ENCODE data around the gene FBXO42. TPM values are rescaled to one million over a fixed set of nuclear protein-coding genes. Genes with fewer than 3 reads are reported as not detected.

FBXO42 gene
- total and polyA plus RNA-seq, 9 of the 15 experiments (the other 6 are each of a cell fraction or from before 2014, with no cell fraction given): 7.2 to 24.8 (median 17.4) TPM

- TF ChIP-seq, protein P1, sequence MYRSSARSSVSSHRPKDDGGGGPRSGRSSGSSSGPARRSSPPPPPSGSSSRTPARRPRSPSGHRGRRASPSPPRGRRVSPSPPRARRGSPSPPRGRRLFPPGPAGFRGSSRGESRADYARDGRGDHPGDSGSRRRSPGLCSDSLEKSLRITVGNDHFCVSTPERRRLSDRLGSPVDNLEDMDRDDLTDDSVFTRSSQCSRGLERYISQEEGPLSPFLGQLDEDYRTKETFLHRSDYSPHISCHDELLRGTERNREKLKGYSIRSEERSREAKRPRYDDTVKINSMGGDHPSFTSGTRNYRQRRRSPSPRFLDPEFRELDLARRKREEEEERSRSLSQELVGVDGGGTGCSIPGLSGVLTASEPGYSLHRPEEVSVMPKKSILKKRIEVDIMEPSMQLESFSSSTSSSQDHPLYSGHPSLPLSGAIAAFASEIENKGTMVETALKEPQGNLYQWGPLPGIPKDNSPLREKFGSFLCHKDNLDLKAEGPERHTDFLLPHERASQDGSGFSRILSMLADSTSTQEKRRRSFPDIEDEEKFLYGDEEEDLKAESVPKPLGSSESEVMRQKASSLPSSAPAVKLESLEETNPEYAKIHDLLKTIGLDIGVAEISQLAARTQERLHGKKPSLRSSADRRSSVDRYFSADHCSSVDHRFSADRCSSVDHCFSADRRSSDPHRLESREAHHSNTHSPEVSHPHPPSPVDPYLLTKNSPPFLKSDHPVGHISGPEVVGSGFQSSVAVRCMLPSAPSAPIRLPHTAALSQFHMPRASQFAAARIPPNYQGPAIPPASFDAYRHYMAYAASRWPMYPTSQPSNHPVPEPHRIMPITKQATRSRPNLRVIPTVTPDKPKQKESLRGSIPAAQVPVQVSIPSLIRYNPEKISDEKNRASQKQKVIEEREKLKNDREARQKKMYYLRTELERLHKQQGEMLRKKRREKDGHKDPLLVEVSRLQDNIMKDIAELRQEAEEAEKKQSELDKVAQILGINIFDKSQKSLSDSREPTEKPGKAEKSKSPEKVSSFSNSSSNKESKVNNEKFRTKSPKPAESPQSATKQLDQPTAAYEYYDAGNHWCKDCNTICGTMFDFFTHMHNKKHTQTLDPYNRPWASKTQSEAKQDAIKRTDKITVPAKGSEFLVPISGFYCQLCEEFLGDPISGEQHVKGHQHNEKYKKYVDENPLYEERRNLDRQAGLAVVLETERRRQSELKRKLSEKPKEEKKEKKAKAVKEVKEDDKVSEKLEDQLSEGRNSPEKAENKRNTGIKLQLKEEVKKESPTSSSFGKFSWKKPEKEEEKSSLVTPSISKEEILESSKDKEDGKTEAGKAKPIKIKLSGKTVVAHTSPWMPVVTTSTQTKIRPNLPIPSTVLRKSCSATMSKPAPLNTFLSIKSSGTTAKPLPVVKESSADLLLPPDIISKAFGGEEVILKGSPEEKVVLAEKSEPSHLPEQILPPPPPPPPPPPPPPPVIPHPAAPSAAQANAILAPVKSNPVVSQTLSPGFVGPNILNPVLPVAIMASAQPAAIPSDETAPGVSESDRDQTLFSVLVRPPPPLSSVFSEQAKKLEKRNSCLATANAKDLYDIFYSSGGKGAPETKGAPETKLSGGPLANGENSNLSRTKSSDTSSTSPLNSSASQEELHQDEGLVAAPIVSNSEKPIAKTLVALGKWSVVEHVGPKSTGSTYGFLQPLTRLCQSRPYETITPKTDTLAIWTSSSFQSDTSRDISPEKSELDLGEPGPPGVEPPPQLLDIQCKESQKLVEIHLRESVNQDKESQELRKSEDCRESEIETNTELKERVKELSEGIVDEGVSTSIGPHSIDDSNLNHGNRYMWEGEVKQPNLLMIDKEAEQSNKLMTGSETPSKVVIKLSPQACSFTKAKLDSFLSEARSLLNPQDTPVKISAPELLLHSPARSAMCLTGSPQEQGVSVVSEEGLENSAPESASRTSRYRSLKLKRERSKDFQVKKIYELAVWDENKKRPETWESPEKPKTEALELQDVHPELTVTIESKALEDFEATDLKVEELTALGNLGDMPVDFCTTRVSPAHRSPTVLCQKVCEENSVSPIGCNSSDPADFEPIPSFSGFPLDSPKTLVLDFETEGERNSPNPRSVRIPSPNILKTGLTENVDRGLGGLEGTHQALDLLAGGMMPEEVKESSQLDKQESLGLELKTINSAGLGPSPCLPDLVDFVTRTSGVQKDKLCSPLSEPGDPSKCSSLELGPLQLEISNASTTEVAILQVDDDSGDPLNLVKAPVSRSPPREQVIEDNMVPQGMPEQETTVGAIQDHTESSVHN (IDR thresholded peaks at IDR 0.05; ENCODE audit: borderline replicate concordance in 1 of 2, low read depth in 1 of 2): no peak
- no peak for TF ChIP-seq ZBTB1 (CRISPR knock-in tag; IDR thresholded peaks at IDR 0.05; ENCODE audit: borderline replicate concordance, low read depth)
- TF ChIP-seq E2F8 (IDR thresholded peaks at IDR 0.05; ENCODE audit: low read depth, partially characterized antibody): no peak
- no peak for TF ChIP-seq ZC3H4 (CRISPR knock-in tag; IDR thresholded peaks at IDR 0.05; ENCODE audit: borderline replicate concordance)
- TF ChIP-seq, protein P2, sequence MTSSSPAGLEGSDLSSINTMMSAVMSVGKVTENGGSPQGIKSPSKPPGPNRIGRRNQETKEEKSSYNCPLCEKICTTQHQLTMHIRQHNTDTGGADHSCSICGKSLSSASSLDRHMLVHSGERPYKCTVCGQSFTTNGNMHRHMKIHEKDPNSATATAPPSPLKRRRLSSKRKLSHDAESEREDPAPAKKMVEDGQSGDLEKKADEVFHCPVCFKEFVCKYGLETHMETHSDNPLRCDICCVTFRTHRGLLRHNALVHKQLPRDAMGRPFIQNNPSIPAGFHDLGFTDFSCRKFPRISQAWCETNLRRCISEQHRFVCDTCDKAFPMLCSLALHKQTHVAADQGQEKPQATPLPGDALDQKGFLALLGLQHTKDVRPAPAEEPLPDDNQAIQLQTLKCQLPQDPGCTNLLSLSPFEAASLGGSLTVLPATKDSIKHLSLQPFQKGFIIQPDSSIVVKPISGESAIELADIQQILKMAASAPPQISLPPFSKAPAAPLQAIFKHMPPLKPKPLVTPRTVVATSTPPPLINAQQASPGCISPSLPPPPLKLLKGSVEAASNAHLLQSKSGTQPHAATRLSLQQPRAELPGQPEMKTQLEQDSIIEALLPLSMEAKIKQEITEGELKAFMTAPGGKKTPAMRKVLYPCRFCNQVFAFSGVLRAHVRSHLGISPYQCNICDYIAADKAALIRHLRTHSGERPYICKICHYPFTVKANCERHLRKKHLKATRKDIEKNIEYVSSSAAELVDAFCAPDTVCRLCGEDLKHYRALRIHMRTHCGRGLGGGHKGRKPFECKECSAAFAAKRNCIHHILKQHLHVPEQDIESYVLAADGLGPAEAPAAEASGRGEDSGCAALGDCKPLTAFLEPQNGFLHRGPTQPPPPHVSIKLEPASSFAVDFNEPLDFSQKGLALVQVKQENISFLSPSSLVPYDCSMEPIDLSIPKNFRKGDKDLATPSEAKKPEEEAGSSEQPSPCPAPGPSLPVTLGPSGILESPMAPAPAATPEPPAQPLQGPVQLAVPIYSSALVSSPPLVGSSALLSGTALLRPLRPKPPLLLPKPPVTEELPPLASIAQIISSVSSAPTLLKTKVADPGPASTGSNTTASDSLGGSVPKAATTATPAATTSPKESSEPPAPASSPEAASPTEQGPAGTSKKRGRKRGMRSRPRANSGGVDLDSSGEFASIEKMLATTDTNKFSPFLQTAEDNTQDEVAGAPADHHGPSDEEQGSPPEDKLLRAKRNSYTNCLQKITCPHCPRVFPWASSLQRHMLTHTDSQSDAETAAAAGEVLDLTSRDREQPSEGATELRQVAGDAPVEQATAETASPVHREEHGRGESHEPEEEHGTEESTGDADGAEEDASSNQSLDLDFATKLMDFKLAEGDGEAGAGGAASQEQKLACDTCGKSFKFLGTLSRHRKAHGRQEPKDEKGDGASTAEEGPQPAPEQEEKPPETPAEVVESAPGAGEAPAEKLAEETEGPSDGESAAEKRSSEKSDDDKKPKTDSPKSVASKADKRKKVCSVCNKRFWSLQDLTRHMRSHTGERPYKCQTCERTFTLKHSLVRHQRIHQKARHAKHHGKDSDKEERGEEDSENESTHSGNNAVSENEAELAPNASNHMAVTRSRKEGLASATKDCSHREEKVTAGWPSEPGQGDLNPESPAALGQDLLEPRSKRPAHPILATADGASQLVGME (CRISPR knock-in tag; IDR thresholded peaks at IDR 0.05): no peak
- TF ChIP-seq YY1 (IDR thresholded peaks at IDR 0.05; ENCODE audit: borderline replicate concordance in 1 of 3, control insufficient read depth in 1 of 3, extremely low read depth in 1 of 3, insufficient read depth in 3 of 3, insufficient read length in 1 of 3, insufficient replicate concordance in 2 of 3, low read depth in 1 of 3, low read length in 2 of 3): no peak
Measured at GRCh38 chr1:16202281-16203210, 149.7 kb downstream of the FBXO42 start (continued).

Measured in K562 (cell line).